Right lobe of liver (tissue), 6 donors: ENCODE measurements around the gene FCGBP. TPM values are rescaled to one million over a fixed set of nuclear protein-coding genes. Genes with fewer than 3 reads are reported as not detected.

Experiments used
- ATAC-seq, 4 donors: fragments of 200-7000 bp; cut with Tn5 transposase; one replicate each; pipeline ENCODE4 v1.9.1; 2020; ENCODE audit warnings: mild to moderate bottlenecking in 4 of 4, moderate library complexity in 4 of 4
- DNase-seq, 3 donors: peaks; one replicate each; pipeline ENCODE4 v3.0.0-alpha.2; 2020
- H3K27ac ChIP-seq, 3 donors: fragments of 200-600 bp; one replicate each; pipeline ENCODE4 v1.8.0; 2022
- H3K27me3 ChIP-seq, 2 donors: fragments of 200-600 bp; one replicate each; pipeline ENCODE4 v1.8.0; 2022
- H3K36me3 ChIP-seq, 4 donors: fragments of 200-600 bp; sonication (generic) in 1 of 4; one replicate each; pipeline versions ENCODE4 v1.5.1 to v1.8.0; 2017 to 2022; ENCODE audit warnings: control low read depth in 1 of 4
- H3K4me1 ChIP-seq, 4 donors: fragments of 200-600 bp; sonication (generic) in 1 of 4; one replicate each; pipeline versions ENCODE4 v1.5.1 to v1.8.0; 2017 to 2022; ENCODE audit warnings: control low read depth in 1 of 4
- H3K4me3 ChIP-seq, 3 donors: fragments of 200-600 bp; one replicate each; pipeline ENCODE4 v1.8.0; 2022
- H3K9me3 ChIP-seq, 4 donors: fragments of 200-600 bp; sonication (generic) in 1 of 4; one replicate each; pipeline versions ENCODE4 v1.5.1 to v1.8.0; 2017 to 2022; ENCODE audit warnings: control low read depth in 1 of 4
- CTCF ChIP-seq, 4 donors: fragments of 200-600 bp in 3 of 4; fragments of 450-650 bp in 1 of 4; IDR thresholded peaks; one replicate each; pipeline versions ENCODE4 v1.5.1 to v1.8.0; 2016 to 2022; ENCODE audit warnings: antibody characterized with exemption in 4 of 4, mild to moderate bottlenecking in 2 of 4
- POLR2A ChIP-seq: fragments of 450-650 bp; IDR thresholded peaks from one replicate; pipeline ENCODE4 v1.6.1; 2017; ENCODE audit warnings: antibody characterized with exemption, mild to moderate bottlenecking
- WGBS: methylation state at CpG from one replicate; pipeline ENCODE4 v1.1.6; 2018; ENCODE audit warnings: low coverage, low lambda C conversion rate; ENCODE audit not compliant: insufficient coverage; ENCODE audit errors: missing lambda C conversion rate; 5-methylcytosine and 5-hydroxymethylcytosine counted together
- intact Hi-C, 2 donors: fragments of 100-400 bp; cut with DNase I; formaldehyde crosslinking; loops; one replicate each; pipeline versions ENCODE4 v1.11.2 to v1.14.1; 2022
- total RNA-seq, 6 experiments: library from RNA; depleted of rRNA in 2 of 6; stranded (reverse); fragments of >200 nt in 2 of 6; fragmentation: NEBNext Ultra II Directional in 3 of 6; extraction: Animal tissue kit (Norgen Biotek cat#: 25700) in 3 of 6; gene quantifications; one replicate each; pipeline versions ENCODE4 v1.1.0 to v1.2.4, GENCODE V29; 2016 to 2023
- donor health status: DM: no; HTN: yes; CAD: no.
- donor health status: DM: no; HTN: no; CAD: no.
- donor health status: DM: no; HTN: no; CAD: no.
- donor health status: DM: no; HTN: yes; CAD: no.
- donor health status: DM: no; HTN: yes; CAD: no.

Gene FCGBP
- total RNA-seq, 6 experiments from 2014 or later: 3.8 to 31.6 (median 3.9) TPM

- Histone ChIP-seq H3K36me3 (peaks cover 0 to 37% (median 16%) of the 10 kb centered on the region in 4 donors), H3K4me3 (peak overlapping the region; percentile 61 to 74 (median 73)), H3K9me3 (no peaks in the 10 kb centered on the region), H3K27me3 (no peaks in the 10 kb centered on the region), H3K27ac (peak overlapping the region; percentile 18 to 61 (median 52)), H3K4me1 (peaks cover 0 to 17% (median 4%) of the 10 kb centered on the region in 4 donors)
- ATAC-seq: no peak
- intact Hi-C loops: no loop called here
- 1% methylated on average over 18 of the region's 21 CpGs for WGBS
- DNase-seq: no peak
- TF ChIP-seq CTCF (IDR thresholded peaks at IDR 0.05) (no peak), POLR2A (no peak)
These were observed 37.1 kb upstream of the FCGBP start for GRCh38 chr19:39971380-39972035.

- Histone ChIP-seq H3K27me3 (no peaks in the 10 kb centered on the region), H3K27ac (peak within 1 kb of the TSS; percentile 77 to 86 (median 82)), H3K4me1 (peaks cover 0 to 17% (median 4%) of the 10 kb centered on the region in 4 donors), H3K4me3 (peak within 1 kb of the TSS; percentile 61 to 74 (median 73)), H3K36me3 (peaks cover 0 to 36% (median 16%) of the 10 kb centered on the region in 4 donors), H3K9me3 (no peaks in the 10 kb centered on the region)
- DNase-seq (peak; percentile 98 to 99 (median 99)), ATAC-seq (peak; percentile 97 to 99 (median 98))
- 0% methylated on average over 14 of the region's 47 CpGs for WGBS
- peak; percentile 78 for TF ChIP-seq POLR2A
- peak; percentile 74 to 81 (median 78) for TF ChIP-seq CTCF (IDR thresholded peaks at IDR 0.05)
- intact Hi-C loops: no loop called here
These were observed 36.4 kb upstream of the FCGBP start, which contains the start of gene PSMC4 for GRCh38 chr19:39970675-39971379. Gene PSMC4, plus strand, starts transcription at chr19:39971165. Its CDS starts 38 bp downstream, at chr19:39971203.

- no peak for DNase-seq
- no peaks in the 10 kb centered on the region for H3K9me3 ChIP-seq
- H3K36me3 ChIP-seq: peaks cover 0 to 32% (median 16%) of the 10 kb centered on the region in 4 donors
- H3K4me3 ChIP-seq: peak overlapping the region; percentile 61 to 74 (median 73)
- H3K27ac ChIP-seq: peak overlapping the region; percentile 77 to 86 (median 82)
- ATAC-seq: peak in 3 of 4 donors; percentile 34 to 41 (median 36)
- WGBS: 3% methylated on average over 4 of the region's 11 CpGs
- intact Hi-C loops: no loop called here
- H3K4me1 ChIP-seq: peaks cover 0 to 17% (median 4%) of the 10 kb centered on the region in 4 donors
- no peak for TF ChIP-seq POLR2A
- TF ChIP-seq CTCF (IDR thresholded peaks at IDR 0.05): no peak
- H3K27me3 ChIP-seq: no peaks in the 10 kb centered on the region
These were observed 35.9 kb upstream of the FCGBP start for GRCh38 chr19:39970425-39970674.

- Histone ChIP-seq H3K9me3 (no peaks in the 10 kb centered on the region), H3K4me3 (peak overlapping the region; percentile 61 to 74 (median 73)), H3K36me3 (peaks cover 0 to 27% (median 12%) of the 10 kb centered on the region in 4 donors), H3K27ac (peak overlapping the region; percentile 77 to 86 (median 82)), H3K4me1 (peaks cover 0 to 17% (median 4%) of the 10 kb centered on the region in 4 donors), H3K27me3 (no peaks in the 10 kb centered on the region)
- intact Hi-C loops: no loop called here
- 43% methylated on average over 10 of the region's 13 CpGs for WGBS
- DNase-seq: no peak
- TF ChIP-seq POLR2A: no peak
- TF ChIP-seq CTCF (IDR thresholded peaks at IDR 0.05): no peak
- no peak for ATAC-seq
These were observed 35.4 kb upstream of the FCGBP start for GRCh38 chr19:39969681-39970424.
